AG09309 (cell line): ENCODE measurements around the gene ARHGAP10.

Experiments
- DNase-seq: peaks from one replicate; pipeline ENCODE4 v3.0.0-alpha.2; 2010; ENCODE audit warnings: low read depth
- H3K4me3 ChIP-seq: 2 replicates; pipeline ENCODE4 v1.5.1; 2011; ENCODE audit warnings: mild to moderate bottlenecking, low read depth, low read length, moderate library complexity; ENCODE audit not compliant: control insufficient read depth
- CTCF ChIP-seq: IDR thresholded peaks from 2 replicates; pipeline ENCODE4 v1.5.1; 2011; ENCODE audit warnings: mild to moderate bottlenecking, low read depth, low read length, inconsistent platforms; ENCODE audit not compliant: insufficient read depth, control insufficient read depth; ENCODE audit errors: missing control alignments

ARHGAP10 gene

GRCh38 chr4:147957446-147957845, 225.6 kb downstream of the ARHGAP10 start:
- no peak for TF ChIP-seq CTCF

GRCh38 chr4:147958057-147958456, 226.2 kb downstream of the ARHGAP10 start:
- DNase-seq = no peak
- no peak overlapping the region for H3K4me3 ChIP-seq
- no peak for TF ChIP-seq CTCF

More at GRCh38 chr4:147957446-147957845, 225.6 kb downstream of the ARHGAP10 start:
- no peak for DNase-seq
- H3K4me3 ChIP-seq = no peak overlapping the region

- no peak for DNase-seq
- TF ChIP-seq CTCF = no peak
- no peak overlapping the region for H3K4me3 ChIP-seq
Observed at GRCh38 chr4:147958489-147959065, 226.7 kb downstream of the ARHGAP10 start.

- no peak for DNase-seq
- no peak for TF ChIP-seq CTCF
- no peak overlapping the region for H3K4me3 ChIP-seq
Observed at GRCh38 chr4:147960971-147961370, 229.1 kb downstream of the ARHGAP10 start.

GRCh38 chr4:147963839-147964238, 232.0 kb downstream of the ARHGAP10 start:
- no peak overlapping the region for H3K4me3 ChIP-seq
- no peak for TF ChIP-seq CTCF
- no peak for DNase-seq

GRCh38 chr4:147964266-147964880, 232.5 kb downstream of the ARHGAP10 start:
- DNase-seq = no peak
- no peak for TF ChIP-seq CTCF

More at GRCh38 chr4:147964266-147964880, 232.5 kb downstream of the ARHGAP10 start:
- no peak overlapping the region for H3K4me3 ChIP-seq
